PC-3 (cell line): ENCODE results near the gene MTFMT. TPM values are rescaled to one million over a fixed set of nuclear protein-coding genes. Genes with fewer than 3 reads are reported as not detected.
"Not testable (repeated sequence)": the region's sequence is repeated elsewhere in the genome, so short reads cannot be mapped to it uniquely, and the experiment has no call there.

Experiments
- ATAC-seq: fragments of 200-7000 bp; cut with Tn5 transposase; 2 replicates; pipeline ENCODE4 v1.9.1; 2020; ENCODE audit warnings: mild to moderate bottlenecking, moderate library complexity
- BruUV-seq: library from RNA; stranded (reverse); fragments of 400-500 nt; replicated peaks from 2 replicates; lab custom pipeline; 2021; lab: Mats Ljungman, UMichigan
- CTCF ChIA-PET: fragments of 300-600 bp; sonication (Branson Sonifier 250); formaldehyde crosslinking; loops from one replicate; lab custom pipeline; 2022; ENCODE audit warnings: antibody characterized with exemption; lab: Charles Lee
- POLR2A ChIA-PET: fragments of 300-600 bp; sonication (Branson Sonifier 250); formaldehyde crosslinking; loops from one replicate; lab custom pipeline; 2022; ENCODE audit warnings: antibody characterized with exemption; ENCODE audit not compliant: unreplicated experiment; lab: Charles Lee
- DNase-seq: peaks from one replicate; pipeline ENCODE4 v3.0.0-alpha.2; 2015
- H2AFZ ChIP-seq: fragments of 300-600 bp; sonication (generic); 2 replicates; pipeline ENCODE4 v1.6.0; 2016; ENCODE audit warnings: antibody characterized with exemption, low read length
- H3F3A ChIP-seq: fragments of 300-600 bp; sonication (generic); one replicate; pipeline ENCODE4 v1.6.0; 2017; ENCODE audit warnings: antibody characterized with exemption, low read length, control low read depth, mild to moderate bottlenecking; ENCODE audit not compliant: unreplicated experiment
- H3K27ac ChIP-seq: fragments of 300-600 bp; sonication (generic); 2 replicates; pipeline ENCODE4 v1.5.1; 2016; ENCODE audit warnings: mild to moderate bottlenecking, low read length
- H3K27me3 ChIP-seq: fragments of 300-600 bp; sonication (generic); 2 replicates; pipeline ENCODE4 v1.6.1; 2016; ENCODE audit warnings: low read length, mixed read lengths
- H3K36me3 ChIP-seq: fragments of 300-600 bp; sonication (generic); 2 replicates; pipeline ENCODE4 v1.6.1; 2016; ENCODE audit warnings: low read depth, mixed run types, low read length, mixed read lengths
- H3K4me1 ChIP-seq: fragments of 300-600 bp; sonication (generic); 2 replicates; pipeline ENCODE4 v1.5.1; 2016; ENCODE audit warnings: low read length; ENCODE audit not compliant: insufficient read depth
- H3K4me2 ChIP-seq: fragments of 300-600 bp; sonication (generic); 2 replicates; pipeline ENCODE4 v1.6.0; 2016; ENCODE audit warnings: low read length
- H3K4me3 ChIP-seq: fragments of 300-600 bp; sonication (generic); 2 replicates; pipeline ENCODE4 v1.5.1; 2016; ENCODE audit warnings: mild to moderate bottlenecking, low read length, mixed read lengths
- H3K79me2 ChIP-seq: fragments of 300-600 bp; sonication (generic); 2 replicates; pipeline ENCODE4 v1.6.1; 2017; ENCODE audit warnings: low read length, mixed read lengths
- H3K9ac ChIP-seq: fragments of 300-600 bp; sonication (generic); 2 replicates; pipeline ENCODE4 v1.6.0; 2016; ENCODE audit warnings: mild to moderate bottlenecking, low read length
- H3K9me2 ChIP-seq: fragments of 300-600 bp; sonication (generic); replicated peaks from 2 replicates; pipeline ENCODE4 v1.6.1; 2016; ENCODE audit warnings: mixed run types, low read length, mixed read lengths
- H3K9me3 ChIP-seq: fragments of 300-600 bp; sonication (generic); 2 replicates; pipeline ENCODE4 v1.6.1; 2016; ENCODE audit warnings: low read length, mixed read lengths
- H4K20me1 ChIP-seq: fragments of 300-600 bp; sonication (generic); 2 replicates; pipeline ENCODE4 v1.6.1; 2016; ENCODE audit warnings: low read length, mixed read lengths
- EZH2 ChIP-seq: fragments of 300-600 bp; sonication (generic); IDR thresholded peaks from one replicate; pipeline ENCODE4 v1.6.1; 2017; ENCODE audit warnings: antibody characterized with exemption, mild to moderate bottlenecking, low read length; ENCODE audit not compliant: unreplicated experiment
- EZH2phosphoT487 ChIP-seq: fragments of 300-600 bp; sonication (generic); IDR thresholded peaks from 2 replicates; pipeline ENCODE4 v1.6.1; 2018; ENCODE audit warnings: mild to moderate bottlenecking, antibody characterized with exemption, low read length, borderline replicate concordance
- intact Hi-C: fragments of 100-400 bp; cut with micrococcal nuclease; formaldehyde crosslinking; loops from 2 replicates; pipeline ENCODE4 v1.9.0; 2023
- total RNA-seq: library from RNA; depleted of rRNA; stranded (reverse); fragments of >200 nt; gene quantifications from 2 replicates; pipeline ENCODE4 v1.2.3, GENCODE V29; 2014
- TF ChIP-seq, protein P1 (sequence below): fragments of 300-600 bp; sonication (generic); conservative IDR thresholded peaks from 2 replicates; pipeline ENCODE4 v1.5.1; 2017; ENCODE audit warnings: antibody characterized with exemption, low read depth, mild to moderate bottlenecking, low read length

MTFMT gene
- total RNA-seq, 1 experiment from 2014 or later: 15.5 TPM

DNA sequence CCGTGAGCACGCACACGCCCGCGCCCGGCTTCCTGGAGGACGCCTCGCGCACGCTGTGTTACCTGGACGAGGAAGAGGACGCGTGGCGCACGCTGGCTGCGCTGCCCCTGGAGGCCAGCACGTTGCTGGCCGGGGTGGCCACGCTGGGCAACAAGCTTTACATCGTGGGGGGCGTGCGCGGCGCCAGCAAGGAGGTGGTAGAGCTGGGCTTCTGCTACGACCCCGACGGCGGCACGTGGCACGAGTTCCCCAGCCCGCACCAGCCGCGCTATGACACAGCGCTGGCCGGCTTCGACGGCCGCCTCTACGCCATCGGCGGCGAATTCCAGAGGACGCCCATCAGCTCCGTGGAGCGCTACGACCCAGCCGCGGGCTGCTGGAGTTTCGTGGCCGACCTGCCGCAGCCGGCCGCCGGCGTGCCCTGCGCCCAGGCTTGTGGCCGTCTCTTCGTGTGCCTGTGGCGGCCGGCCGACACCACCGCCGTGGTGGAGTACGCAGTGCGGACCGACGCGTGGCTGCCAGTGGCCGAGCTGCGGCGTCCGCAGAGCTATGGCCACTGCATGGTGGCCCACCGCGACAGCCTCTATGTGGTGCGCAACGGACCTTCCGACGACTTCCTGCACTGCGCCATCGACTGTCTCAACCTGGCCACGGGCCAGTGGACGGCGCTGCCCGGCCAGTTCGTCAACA is 48.0 kb upstream of the MTFMT start:
- Histone ChIP-seq H3K27me3 (no peaks in the 10 kb centered on the region), H3F3A (no peaks in the 10 kb centered on the region), H3K27ac (no peak overlapping the region), H4K20me1 (no peaks in the 10 kb centered on the region), H3K4me2 (no peak overlapping the region), H3K9me3 (no peaks in the 10 kb centered on the region), H3K4me3 (no peak overlapping the region), H3K4me1 (no peaks in the 10 kb centered on the region), H3K79me2 (no peaks in the 10 kb centered on the region), H3K9me2 (no peaks in the 10 kb centered on the region), H3K9ac (no peak overlapping the region), H2AFZ (no peak overlapping the region), H3K36me3 (no peaks in the 10 kb centered on the region)
- TF ChIP-seq EZH2: no peak
- TF ChIP-seq, protein P1, sequence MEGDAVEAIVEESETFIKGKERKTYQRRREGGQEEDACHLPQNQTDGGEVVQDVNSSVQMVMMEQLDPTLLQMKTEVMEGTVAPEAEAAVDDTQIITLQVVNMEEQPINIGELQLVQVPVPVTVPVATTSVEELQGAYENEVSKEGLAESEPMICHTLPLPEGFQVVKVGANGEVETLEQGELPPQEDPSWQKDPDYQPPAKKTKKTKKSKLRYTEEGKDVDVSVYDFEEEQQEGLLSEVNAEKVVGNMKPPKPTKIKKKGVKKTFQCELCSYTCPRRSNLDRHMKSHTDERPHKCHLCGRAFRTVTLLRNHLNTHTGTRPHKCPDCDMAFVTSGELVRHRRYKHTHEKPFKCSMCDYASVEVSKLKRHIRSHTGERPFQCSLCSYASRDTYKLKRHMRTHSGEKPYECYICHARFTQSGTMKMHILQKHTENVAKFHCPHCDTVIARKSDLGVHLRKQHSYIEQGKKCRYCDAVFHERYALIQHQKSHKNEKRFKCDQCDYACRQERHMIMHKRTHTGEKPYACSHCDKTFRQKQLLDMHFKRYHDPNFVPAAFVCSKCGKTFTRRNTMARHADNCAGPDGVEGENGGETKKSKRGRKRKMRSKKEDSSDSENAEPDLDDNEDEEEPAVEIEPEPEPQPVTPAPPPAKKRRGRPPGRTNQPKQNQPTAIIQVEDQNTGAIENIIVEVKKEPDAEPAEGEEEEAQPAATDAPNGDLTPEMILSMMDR: no peak
- no peak for TF ChIP-seq EZH2phosphoT487
- ATAC-seq: no peak
- CTCF ChIA-PET: no interaction called here
- intact Hi-C loops: no loop called here
- no peak for DNase-seq
- BruUV-seq: no TSS peak
- POLR2A ChIA-PET: no interaction called here

DNA sequence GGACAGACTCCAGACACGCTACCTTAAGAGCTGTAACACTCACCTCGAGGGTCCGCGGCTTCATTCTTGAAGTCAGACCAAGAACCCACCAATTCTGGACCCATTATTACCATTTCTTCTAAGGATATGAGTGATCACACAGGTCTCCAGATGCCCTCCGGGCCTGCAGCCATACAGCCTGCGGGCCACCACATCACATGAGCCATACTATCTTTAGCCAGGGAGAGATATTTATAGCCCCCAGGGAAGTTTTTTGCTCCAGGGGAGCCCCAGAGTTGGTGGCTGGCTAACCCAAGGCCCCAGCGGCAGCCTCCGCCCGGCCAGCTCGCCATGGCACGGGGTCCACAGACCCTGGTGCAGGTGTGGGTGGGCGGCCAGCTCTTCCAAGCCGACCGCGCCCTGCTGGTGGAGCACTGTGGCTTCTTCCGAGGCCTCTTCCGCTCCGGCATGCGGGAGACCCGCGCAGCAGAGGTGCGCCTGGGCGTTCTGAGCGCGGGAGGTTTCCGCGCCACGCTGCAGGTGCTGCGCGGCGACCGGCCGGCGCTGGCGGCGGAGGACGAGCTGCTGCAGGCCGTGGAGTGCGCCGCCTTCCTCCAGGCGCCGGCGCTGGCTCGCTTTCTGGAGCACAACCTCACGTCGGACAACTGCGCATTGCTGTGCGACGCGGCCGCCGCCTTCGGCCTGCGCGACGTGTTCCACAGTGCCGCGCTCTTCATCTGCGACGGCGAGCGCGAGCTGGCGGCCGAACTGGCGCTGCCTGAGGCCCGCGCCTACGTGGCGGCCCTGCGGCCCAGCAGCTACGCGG is 47.2 kb upstream of the MTFMT start, which contains the start of gene KBTBD13:
TSS of gene KBTBD13 (plus strand) at position 261 of the 805 bp plus-strand sequence. CDS start at position 331, 70 bp downstream.
- Histone ChIP-seq H3K9me2 (no peaks in the 10 kb centered on the region), H3K4me2 (no peak within 1 kb of the TSS), H3K79me2 (no peaks in the 10 kb centered on the region), H3K36me3 (no peaks in the 10 kb centered on the region), H3K27ac (no peak within 1 kb of the TSS), H3K27me3 (no peaks in the 10 kb centered on the region), H3K9me3 (no peaks in the 10 kb centered on the region), H3K4me3 (no peak within 1 kb of the TSS), H3K9ac (no peak within 1 kb of the TSS), H3K4me1 (no peaks in the 10 kb centered on the region), H3F3A (no peaks in the 10 kb centered on the region), H2AFZ (no peak within 1 kb of the TSS), H4K20me1 (no peaks in the 10 kb centered on the region)
- TF ChIP-seq, protein P1: no peak
- no peak for TF ChIP-seq EZH2
- TF ChIP-seq EZH2phosphoT487: no peak
- ChIA-PET CTCF (no interaction called here), POLR2A (no interaction called here)
- ATAC-seq (no peak), DNase-seq (no peak)
- BruUV-seq: no TSS peak
- intact Hi-C loops: no loop called here

DNA sequence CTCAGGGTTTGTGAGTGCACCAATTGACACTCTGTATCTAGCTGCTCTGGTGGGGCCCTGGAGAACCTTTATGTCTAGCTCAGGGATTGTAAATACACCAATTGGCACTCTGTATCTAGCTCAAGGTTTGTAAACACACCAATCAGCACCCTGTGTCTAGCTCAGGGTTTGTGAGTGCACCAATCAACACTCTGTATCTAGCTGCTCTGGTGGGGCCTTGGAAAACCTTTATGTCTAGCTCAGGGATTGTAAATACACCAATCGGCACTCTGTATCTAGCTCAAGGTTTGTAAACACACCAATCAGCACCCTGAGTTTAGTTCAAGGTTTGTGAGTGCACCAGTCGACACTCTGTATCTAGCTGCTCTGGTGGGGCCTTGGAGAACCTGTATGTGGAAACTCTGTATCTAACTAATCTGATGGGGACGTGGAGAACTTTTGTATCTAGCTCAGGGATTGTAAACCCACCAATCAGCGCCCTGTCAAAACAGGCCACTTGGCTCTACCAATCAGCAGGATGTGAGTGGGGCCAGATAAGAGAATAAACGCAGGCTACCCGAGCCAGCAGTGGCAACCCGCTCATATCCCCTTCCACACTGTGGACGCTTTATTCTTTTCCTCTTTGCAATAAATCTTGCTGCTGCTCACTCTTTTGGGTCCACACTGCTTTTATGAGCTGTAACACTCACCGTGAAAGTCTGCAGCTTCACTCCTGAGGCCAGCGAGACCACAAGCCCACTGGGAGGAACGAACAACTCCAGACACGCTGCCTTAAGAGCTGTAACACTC is 46.4 kb upstream of the MTFMT start:
- H3K4me3 ChIP-seq, H2AFZ ChIP-seq, ATAC-seq, CTCF ChIA-PET, H3K9me2 ChIP-seq, H3K27me3 ChIP-seq, POLR2A ChIA-PET, BruUV-seq, intact Hi-C loops, H3K4me2 ChIP-seq, H3K9me3 ChIP-seq, H3K4me1 ChIP-seq, DNase-seq, H3K79me2 ChIP-seq, H4K20me1 ChIP-seq, H3K9ac ChIP-seq, H3K36me3 ChIP-seq, H3K27ac ChIP-seq, H3F3A ChIP-seq: not testable (repeated sequence)

DNA sequence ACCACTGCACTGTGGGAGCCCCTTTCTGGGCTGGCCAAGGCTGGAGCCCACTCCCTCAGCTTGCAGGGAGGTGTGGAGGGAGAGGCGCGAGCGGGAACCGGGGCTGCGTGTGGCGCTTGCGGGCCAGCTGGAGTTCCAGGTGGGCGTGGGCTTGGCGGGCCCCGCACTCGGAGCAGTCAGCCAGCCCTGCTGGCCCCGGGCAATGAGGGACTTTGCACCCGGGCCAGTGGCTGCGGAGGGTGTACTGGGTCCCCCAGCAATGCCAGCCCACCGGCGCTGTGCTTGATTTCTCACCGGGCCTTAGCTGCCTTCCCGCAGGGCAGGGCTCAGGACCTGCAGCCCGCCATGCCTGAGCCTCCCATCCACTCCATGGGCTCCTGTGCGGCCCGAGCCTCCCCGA is 45.5 kb upstream of the MTFMT start:
- H3K9ac ChIP-seq, DNase-seq, H3K79me2 ChIP-seq, H3F3A ChIP-seq, H4K20me1 ChIP-seq, BruUV-seq, H3K27me3 ChIP-seq, H3K4me3 ChIP-seq, intact Hi-C loops, H3K4me1 ChIP-seq, H3K4me2 ChIP-seq, H3K27ac ChIP-seq, H3K36me3 ChIP-seq, ATAC-seq, H2AFZ ChIP-seq, H3K9me3 ChIP-seq, CTCF ChIA-PET, H3K9me2 ChIP-seq: not testable (repeated sequence)
- POLR2A ChIA-PET: interaction anchor here (0.6 kb wide), 1 partner anchor 188 kb away, joined by 6 read pairs; no protein-coding TSS in a partner anchor
